ENCODE results near the gene TCF7L1.

TCF7L1 gene

DNA sequence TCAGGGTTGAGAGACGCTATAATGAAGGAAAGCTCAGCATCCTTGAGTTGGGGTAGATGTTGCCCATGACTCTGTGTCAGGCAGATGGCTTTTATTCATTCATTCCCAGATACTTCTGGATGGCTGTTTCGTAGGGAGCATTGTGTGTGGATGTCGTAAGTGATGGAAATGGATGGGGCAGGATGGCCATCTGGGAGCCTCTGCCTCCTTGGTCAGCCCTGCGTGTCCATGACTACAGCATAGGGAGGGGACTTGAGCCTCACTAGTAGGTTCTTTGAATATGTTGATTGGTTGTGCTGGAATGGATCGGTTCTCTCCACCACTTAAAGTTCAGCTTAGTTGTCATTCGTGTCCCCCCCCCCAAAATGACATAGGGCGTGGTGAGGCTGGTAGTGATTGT lies 149.7 kb downstream of the TCF7L1 start:
- Histone ChIP-seq H3K27ac (no peak overlapping the region), H3K36me3 (no peaks in the 10 kb centered on the region), H3K4me3 (ENCODE audit: low read depth in 1 of 2, low read length in 1 of 2) (no peak overlapping the region), H3K4me1 (ENCODE audit: control insufficient read depth in 1 of 2, insufficient read depth in 1 of 2, low read depth in 1 of 2, low read length in 1 of 2) (no peaks in the 10 kb centered on the region), H3K9me3 (no peaks in the 10 kb centered on the region), H3K27me3 (no peaks in the 10 kb centered on the region)
- TF ChIP-seq, protein P1, sequence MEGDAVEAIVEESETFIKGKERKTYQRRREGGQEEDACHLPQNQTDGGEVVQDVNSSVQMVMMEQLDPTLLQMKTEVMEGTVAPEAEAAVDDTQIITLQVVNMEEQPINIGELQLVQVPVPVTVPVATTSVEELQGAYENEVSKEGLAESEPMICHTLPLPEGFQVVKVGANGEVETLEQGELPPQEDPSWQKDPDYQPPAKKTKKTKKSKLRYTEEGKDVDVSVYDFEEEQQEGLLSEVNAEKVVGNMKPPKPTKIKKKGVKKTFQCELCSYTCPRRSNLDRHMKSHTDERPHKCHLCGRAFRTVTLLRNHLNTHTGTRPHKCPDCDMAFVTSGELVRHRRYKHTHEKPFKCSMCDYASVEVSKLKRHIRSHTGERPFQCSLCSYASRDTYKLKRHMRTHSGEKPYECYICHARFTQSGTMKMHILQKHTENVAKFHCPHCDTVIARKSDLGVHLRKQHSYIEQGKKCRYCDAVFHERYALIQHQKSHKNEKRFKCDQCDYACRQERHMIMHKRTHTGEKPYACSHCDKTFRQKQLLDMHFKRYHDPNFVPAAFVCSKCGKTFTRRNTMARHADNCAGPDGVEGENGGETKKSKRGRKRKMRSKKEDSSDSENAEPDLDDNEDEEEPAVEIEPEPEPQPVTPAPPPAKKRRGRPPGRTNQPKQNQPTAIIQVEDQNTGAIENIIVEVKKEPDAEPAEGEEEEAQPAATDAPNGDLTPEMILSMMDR (IDR thresholded peaks at IDR 0.05): no peak

DNA sequence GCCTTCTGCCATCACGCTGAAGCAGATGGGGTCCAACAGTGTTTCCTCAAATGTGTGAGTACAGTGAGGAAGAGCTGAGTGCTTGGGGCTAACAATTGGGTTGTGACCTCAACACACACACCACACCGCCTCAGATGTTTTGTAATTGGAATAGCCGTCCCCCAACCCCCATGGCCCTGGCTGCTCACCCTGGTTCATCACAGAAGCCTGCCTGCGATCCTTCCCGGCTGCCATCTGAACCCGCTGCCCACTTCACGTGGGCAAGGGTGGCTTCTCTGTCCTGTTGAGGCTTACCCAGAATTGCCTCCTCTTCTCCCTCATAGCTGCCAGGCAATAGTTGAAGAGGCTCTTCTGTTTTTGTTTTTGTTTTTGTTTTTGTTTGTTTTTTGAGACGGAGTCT lies 150.4 kb downstream of the TCF7L1 start:
- no peak overlapping the region for H3K27ac ChIP-seq
- H3K36me3 ChIP-seq: no peaks in the 10 kb centered on the region
- H3K9me3 ChIP-seq: no peaks in the 10 kb centered on the region
- H3K4me1 ChIP-seq (ENCODE audit: control insufficient read depth in 1 of 2, insufficient read depth in 1 of 2, low read depth in 1 of 2, low read length in 1 of 2): no peaks in the 10 kb centered on the region
- TF ChIP-seq, protein P1 (IDR thresholded peaks at IDR 0.05): no peak
- H3K27me3 ChIP-seq: no peaks in the 10 kb centered on the region
- H3K4me3 ChIP-seq (ENCODE audit: low read depth in 1 of 2, low read length in 1 of 2): no peak overlapping the region

DNA sequence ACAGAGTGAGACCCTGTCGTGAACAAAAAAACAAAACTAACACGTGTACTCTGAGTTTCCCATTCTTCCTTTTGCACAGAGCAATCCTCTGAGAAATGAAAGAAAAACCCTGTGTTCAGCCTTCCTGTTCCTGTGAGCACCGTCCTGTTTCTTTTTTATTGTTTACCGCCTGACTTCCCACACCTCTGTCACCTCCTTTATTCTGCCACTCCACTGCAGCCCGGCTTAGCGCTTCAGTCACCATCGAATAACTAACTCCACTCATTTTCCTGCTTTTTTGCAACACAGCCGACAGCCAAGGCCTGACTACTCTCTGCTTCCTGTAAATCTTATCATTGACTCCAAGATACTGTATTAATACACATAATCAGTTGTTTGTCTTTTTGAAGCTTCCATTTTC lies 153.7 kb downstream of the TCF7L1 start:
- H3K9me3 ChIP-seq: no peaks in the 10 kb centered on the region
- no peaks in the 10 kb centered on the region for H3K36me3 ChIP-seq
- H3K4me1 ChIP-seq (ENCODE audit: control insufficient read depth in 1 of 2, insufficient read depth in 1 of 2, low read depth in 1 of 2, low read length in 1 of 2): peaks cover 0 to 7% of the 10 kb centered on the region in 2 experiments
- no peak overlapping the region for H3K4me3 ChIP-seq (ENCODE audit: low read depth in 1 of 2, low read length in 1 of 2)
- H3K27ac ChIP-seq: no peak overlapping the region
- H3K27me3 ChIP-seq: no peaks in the 10 kb centered on the region
- TF ChIP-seq, protein P1 (IDR thresholded peaks at IDR 0.05): no peak

DNA sequence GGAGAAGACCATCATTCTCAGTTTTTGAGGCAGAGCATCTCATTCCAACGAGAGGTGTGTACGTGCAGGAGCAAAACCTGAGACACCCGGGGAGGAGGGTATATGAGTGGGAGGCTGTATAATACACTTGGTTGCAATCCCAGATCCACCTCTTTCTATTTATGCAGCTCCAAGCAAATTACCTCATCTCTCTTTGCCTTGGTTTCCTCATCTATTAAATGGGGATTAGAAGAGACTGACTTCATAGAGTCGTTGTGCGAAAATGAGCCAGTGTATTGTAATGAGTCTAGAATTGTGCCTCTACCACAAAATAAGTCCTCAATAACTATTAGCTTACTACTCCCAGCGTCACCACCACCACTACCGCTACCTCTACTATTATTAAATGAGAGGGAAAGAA lies 154.5 kb downstream of the TCF7L1 start:
- Histone ChIP-seq H3K27ac (no peak overlapping the region), H3K4me1 (ENCODE audit: control insufficient read depth in 1 of 2, insufficient read depth in 1 of 2, low read depth in 1 of 2, low read length in 1 of 2) (peaks cover 0 to 7% of the 10 kb centered on the region in 2 experiments), H3K4me3 (ENCODE audit: low read depth in 1 of 2, low read length in 1 of 2) (no peak overlapping the region), H3K36me3 (no peaks in the 10 kb centered on the region), H3K27me3 (no peaks in the 10 kb centered on the region), H3K9me3 (no peaks in the 10 kb centered on the region)
- TF ChIP-seq, protein P1 (IDR thresholded peaks at IDR 0.05): no peak

DNA sequence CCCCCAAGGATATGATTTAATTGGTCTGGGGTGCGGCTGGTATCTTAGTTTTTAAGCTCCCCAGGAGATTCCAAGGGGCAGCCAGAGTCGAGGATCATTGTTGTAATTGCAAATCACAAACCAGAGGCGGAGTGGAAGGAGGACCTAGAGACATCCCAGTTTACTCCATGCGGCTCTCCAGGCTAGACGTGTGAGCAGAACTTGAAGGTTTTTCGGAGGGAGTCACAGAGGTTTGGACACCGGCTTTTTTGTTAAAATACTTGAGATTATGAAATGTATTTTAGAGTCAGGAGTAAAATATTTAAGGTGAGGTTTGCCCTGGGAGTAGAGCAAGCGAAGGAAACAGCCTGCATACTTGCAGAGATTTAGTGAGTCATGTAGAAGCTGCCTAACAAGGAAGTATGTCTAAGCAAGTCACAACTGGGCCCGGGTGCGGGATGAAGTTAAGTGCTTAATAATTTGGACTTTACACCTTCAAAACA lies 155.1 kb downstream of the TCF7L1 start:
- H3K9me3 ChIP-seq: no peaks in the 10 kb centered on the region
- no peaks in the 10 kb centered on the region for H3K36me3 ChIP-seq
- no peaks in the 10 kb centered on the region for H3K27me3 ChIP-seq
- H3K4me1 ChIP-seq (ENCODE audit: control insufficient read depth in 1 of 2, insufficient read depth in 1 of 2, low read depth in 1 of 2, low read length in 1 of 2): peaks cover 0 to 7% of the 10 kb centered on the region in 2 experiments
- no peak overlapping the region for H3K27ac ChIP-seq
- H3K4me3 ChIP-seq (ENCODE audit: low read depth in 1 of 2, low read length in 1 of 2): no peak overlapping the region
- TF ChIP-seq, protein P1 (IDR thresholded peaks at IDR 0.05): no peak
